Measurements from ENCODE around the gene PPM1B. TPM values are rescaled to one million over a fixed set of nuclear protein-coding genes. Genes with fewer than 3 reads are reported as not detected.

PPM1B gene
- total RNA-seq, 2 experiments from 2014 or later, result 87.3 to 89.6 TPM

DNA sequence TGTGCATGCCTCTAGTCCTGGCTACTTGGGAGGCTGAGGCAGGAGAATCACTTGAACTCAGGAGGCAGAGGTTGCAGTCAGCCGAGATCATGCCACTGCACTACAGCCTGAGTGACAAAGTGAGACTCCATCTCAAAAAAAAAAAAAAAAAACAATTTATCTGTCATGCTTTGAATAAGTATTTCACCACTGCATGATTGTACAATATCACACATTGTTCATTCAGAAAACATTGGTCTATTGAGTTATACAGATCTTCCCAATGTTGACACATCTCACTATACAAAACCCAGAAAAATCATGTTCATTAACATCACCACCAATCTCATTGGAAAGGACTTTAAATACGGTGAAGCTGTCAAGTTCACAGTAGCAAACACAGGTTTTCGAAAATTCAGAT, 46.8 kb upstream of the PPM1B start:
- H3K9me3 ChIP-seq (ENCODE audit: control insufficient read depth in 1 of 2, insufficient read depth in 1 of 2, low read length in 2 of 2), result no peaks in the 10 kb centered on the region
- H3K27ac ChIP-seq (ENCODE audit: low read depth in 1 of 2, low read length in 2 of 2), result no peak overlapping the region
- no peak overlapping the region for H3K4me3 ChIP-seq (ENCODE audit: low read length)
- TF ChIP-seq, protein P1, sequence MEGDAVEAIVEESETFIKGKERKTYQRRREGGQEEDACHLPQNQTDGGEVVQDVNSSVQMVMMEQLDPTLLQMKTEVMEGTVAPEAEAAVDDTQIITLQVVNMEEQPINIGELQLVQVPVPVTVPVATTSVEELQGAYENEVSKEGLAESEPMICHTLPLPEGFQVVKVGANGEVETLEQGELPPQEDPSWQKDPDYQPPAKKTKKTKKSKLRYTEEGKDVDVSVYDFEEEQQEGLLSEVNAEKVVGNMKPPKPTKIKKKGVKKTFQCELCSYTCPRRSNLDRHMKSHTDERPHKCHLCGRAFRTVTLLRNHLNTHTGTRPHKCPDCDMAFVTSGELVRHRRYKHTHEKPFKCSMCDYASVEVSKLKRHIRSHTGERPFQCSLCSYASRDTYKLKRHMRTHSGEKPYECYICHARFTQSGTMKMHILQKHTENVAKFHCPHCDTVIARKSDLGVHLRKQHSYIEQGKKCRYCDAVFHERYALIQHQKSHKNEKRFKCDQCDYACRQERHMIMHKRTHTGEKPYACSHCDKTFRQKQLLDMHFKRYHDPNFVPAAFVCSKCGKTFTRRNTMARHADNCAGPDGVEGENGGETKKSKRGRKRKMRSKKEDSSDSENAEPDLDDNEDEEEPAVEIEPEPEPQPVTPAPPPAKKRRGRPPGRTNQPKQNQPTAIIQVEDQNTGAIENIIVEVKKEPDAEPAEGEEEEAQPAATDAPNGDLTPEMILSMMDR (IDR thresholded peaks at IDR 0.05), result no peak
- Mint-ChIP-seq H3K27ac (no peak overlapping the region), H3K4me3 (no peak overlapping the region), H3K9me3 (no peaks in the 10 kb centered on the region), H3K36me3 (ENCODE audit: low read depth) (no peaks in the 10 kb centered on the region), H3K27me3 (no peaks in the 10 kb centered on the region), H3K4me1 (ENCODE audit: low read depth) (peaks cover 12% of the 10 kb centered on the region)
- ChIA-PET POLR2A (no interaction called here), CTCF (no interaction called here)
- no peaks in the 10 kb centered on the region for H3K27me3 ChIP-seq (ENCODE audit: control insufficient read depth in 1 of 2, insufficient read depth in 2 of 2, low read length in 2 of 2)
- intact Hi-C loops (cut with DNase I, micrococcal nuclease), result loop anchor here in 1 of 2 experiments (5.0 kb wide), 1 partner anchor 45 kb away; the partner anchor contains the start of gene PPM1B
- H3K36me3 ChIP-seq (ENCODE audit: insufficient read depth, low read length), result no peaks in the 10 kb centered on the region
- no peak for ATAC-seq (ENCODE audit: poor library complexity)
- peaks cover 8% of the 10 kb centered on the region for H3K4me1 ChIP-seq (ENCODE audit: insufficient read depth, low read length)
- DNase-seq, result no peak

DNA sequence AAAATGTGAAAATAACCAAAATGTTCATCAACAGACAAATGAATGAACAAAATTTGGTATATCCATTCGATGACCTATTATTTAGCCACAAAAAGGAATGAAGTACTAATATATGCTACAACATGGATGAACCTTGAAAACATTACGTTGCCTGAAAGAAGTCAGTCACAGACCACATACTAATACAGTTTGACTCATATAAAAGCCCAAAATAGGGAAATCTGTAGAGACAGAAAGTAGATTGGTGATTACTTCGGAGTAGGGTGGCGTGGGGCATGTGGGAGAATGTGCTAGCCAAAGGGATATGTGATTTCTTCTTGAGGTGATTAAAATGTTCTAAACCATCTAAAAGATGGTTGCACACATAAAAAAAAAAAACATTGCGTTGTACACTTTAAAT, 44.2 kb upstream of the PPM1B start:
- H3K27ac Mint-ChIP-seq, result no peak overlapping the region
- Histone ChIP-seq H3K4me1 (ENCODE audit: insufficient read depth, low read length) (peaks cover 8% of the 10 kb centered on the region), H3K9me3 (ENCODE audit: control insufficient read depth in 1 of 2, insufficient read depth in 1 of 2, low read length in 2 of 2) (no peaks in the 10 kb centered on the region), H3K27me3 (ENCODE audit: control insufficient read depth in 1 of 2, insufficient read depth in 2 of 2, low read length in 2 of 2) (no peaks in the 10 kb centered on the region), H3K4me3 (ENCODE audit: low read length) (no peak overlapping the region), H3K27ac (ENCODE audit: low read depth in 1 of 2, low read length in 2 of 2) (no peak overlapping the region), H3K36me3 (ENCODE audit: insufficient read depth, low read length) (no peaks in the 10 kb centered on the region)
- H3K4me1 Mint-ChIP-seq (ENCODE audit: low read depth), result peaks cover 12% of the 10 kb centered on the region
- POLR2A ChIA-PET, result no interaction called here
- intact Hi-C loops (cut with DNase I, micrococcal nuclease), result loop anchor here in 1 of 2 experiments (5.0 kb wide), 1 partner anchor 43 kb away; the partner anchor contains the start of gene PPM1B
- H3K9me3 Mint-ChIP-seq, result no peaks in the 10 kb centered on the region
- no peak for DNase-seq
- TF ChIP-seq, protein P1 (IDR thresholded peaks at IDR 0.05), result no peak
- ATAC-seq (ENCODE audit: poor library complexity), result no peak
- CTCF ChIA-PET, result no interaction called here
- H3K36me3 Mint-ChIP-seq (ENCODE audit: low read depth), result no peaks in the 10 kb centered on the region
- no peak overlapping the region for H3K4me3 Mint-ChIP-seq
- H3K27me3 Mint-ChIP-seq, result no peaks in the 10 kb centered on the region

DNA sequence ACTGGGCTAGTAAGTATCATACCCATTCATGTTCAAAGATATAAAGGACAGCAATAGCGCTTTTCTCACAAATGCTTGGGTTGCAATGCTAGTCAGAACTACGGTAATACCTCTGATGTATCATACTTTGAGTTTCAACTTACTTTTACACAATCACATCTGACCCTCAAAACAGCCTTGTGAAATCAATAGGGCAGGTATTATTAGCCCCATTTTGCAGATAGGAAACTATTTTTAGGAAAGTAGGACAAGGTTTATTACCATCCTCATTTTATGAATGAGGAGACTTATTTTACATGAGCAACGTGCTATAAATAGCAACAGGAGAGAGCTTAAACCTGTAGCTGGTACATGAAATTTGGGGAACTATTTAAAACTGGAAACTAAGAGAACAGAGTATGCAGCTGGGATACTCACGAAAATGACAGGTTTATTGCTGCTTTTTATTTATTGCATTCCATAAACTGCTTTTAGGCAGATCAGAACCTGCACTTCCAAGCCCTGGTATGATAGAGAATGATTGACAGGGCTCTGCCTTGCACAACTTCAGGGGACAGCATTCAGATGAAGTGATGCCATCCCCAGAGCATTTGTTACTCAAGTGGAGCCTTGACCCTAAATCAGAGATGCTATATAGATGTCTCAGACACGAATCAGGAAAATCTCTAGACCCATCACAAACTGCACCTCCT, 42.4 kb upstream of the PPM1B start:
- no peak for ATAC-seq (ENCODE audit: poor library complexity)
- DNase-seq, result no peak
- Mint-ChIP-seq H3K9me3 (peaks cover 2% of the 10 kb centered on the region), H3K4me1 (ENCODE audit: low read depth) (peaks cover 5% of the 10 kb centered on the region), H3K27ac (no peak overlapping the region), H3K4me3 (no peak overlapping the region), H3K27me3 (no peaks in the 10 kb centered on the region), H3K36me3 (ENCODE audit: low read depth) (no peaks in the 10 kb centered on the region)
- Histone ChIP-seq H3K4me1 (ENCODE audit: insufficient read depth, low read length) (peaks cover 2% of the 10 kb centered on the region), H3K27ac (ENCODE audit: low read depth in 1 of 2, low read length in 2 of 2) (no peak overlapping the region), H3K36me3 (ENCODE audit: insufficient read depth, low read length) (no peaks in the 10 kb centered on the region), H3K27me3 (ENCODE audit: control insufficient read depth in 1 of 2, insufficient read depth in 2 of 2, low read length in 2 of 2) (no peaks in the 10 kb centered on the region), H3K4me3 (ENCODE audit: low read length) (no peak overlapping the region), H3K9me3 (ENCODE audit: control insufficient read depth in 1 of 2, insufficient read depth in 1 of 2, low read length in 2 of 2) (no peaks in the 10 kb centered on the region)
- intact Hi-C loops (cut with DNase I, micrococcal nuclease), result no loop called here
- ChIA-PET POLR2A (no interaction called here), CTCF (no interaction called here)
- TF ChIP-seq, protein P1 (IDR thresholded peaks at IDR 0.05), result no peak
